Mucosa of gallbladder (tissue), 1 donor: ENCODE measurements around the gene DGCR8. TPM values are rescaled to one million over a fixed set of nuclear protein-coding genes. Genes with fewer than 3 reads are reported as not detected.

ENCODE experiments used
- DNase-seq: peaks from one replicate; pipeline ENCODE4 v3.0.0-alpha.2; 2020; ENCODE audit warnings: low spot score
- total RNA-seq: library from RNA; stranded (reverse); gene quantifications from one replicate; pipeline ENCODE4 v1.2.1, GENCODE V29; 2021
- donor health status: DM: no; HTN: no; CAD: no.

The DGCR8 gene
- total RNA-seq, 1 donor from 2014 or later, result 38.2 TPM

DNA sequence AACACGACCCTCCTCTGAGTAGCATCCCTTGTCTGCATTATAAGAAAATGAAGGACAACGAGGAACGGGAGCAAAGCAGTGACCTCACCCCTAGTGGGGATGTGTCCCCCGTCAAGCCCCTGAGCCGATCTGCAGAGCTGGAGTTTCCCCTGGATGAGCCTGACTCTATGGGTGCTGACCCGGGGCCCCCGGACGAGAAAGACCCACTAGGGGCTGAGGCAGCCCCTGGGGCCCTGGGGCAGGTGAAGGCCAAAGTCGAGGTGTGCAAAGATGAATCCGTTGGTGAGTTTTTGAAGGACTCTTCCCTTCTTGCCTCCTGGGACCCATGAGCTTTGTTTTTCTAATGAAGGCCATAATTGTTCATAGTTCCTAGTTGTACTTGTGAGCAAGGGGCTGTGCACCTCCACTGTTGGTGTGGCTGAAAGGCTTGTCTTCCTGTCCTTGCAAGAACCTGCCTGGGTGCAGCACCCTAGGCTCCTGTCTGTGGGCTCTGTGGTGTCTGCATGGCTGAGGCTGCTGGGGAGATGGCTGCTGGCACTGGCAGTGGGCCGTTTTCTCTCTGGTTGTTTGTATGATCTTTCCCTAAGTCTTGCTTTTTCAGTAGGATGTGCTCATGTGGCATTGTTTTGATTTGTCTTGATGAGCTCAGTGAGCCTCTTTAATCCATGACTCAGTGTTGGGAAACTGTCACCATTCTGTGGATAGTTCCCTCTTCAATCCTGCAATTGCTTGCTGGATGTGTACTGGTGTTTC, 10.1 kb downstream of the DGCR8 start:
- DNase-seq, result no peak

DNA sequence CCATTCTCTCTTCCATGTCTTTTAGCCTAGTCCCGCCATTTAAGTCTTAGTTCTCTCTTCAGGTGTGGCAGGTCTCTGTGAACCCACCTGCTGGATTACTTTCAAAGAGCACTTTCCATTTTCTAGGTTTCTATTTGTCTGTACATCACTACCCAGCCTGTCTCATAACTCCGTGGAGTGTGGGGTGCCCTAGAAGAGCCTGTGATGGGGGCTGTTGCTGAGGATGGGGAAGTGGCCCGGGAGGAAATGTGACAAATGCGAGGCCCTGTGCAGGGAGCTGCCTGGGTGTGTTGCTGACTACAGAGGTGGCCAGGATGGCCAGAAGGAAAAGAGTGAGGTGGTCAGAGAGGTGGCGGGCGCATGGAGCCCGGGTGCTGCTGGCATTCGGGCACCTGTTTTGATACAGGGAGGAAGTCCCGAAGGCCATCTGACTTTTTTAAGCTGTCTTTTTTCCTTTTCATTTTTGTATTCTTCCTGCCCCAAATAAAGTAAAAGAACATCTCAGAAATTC, 10.7 kb downstream of the DGCR8 start:
- no peak for DNase-seq

DNA sequence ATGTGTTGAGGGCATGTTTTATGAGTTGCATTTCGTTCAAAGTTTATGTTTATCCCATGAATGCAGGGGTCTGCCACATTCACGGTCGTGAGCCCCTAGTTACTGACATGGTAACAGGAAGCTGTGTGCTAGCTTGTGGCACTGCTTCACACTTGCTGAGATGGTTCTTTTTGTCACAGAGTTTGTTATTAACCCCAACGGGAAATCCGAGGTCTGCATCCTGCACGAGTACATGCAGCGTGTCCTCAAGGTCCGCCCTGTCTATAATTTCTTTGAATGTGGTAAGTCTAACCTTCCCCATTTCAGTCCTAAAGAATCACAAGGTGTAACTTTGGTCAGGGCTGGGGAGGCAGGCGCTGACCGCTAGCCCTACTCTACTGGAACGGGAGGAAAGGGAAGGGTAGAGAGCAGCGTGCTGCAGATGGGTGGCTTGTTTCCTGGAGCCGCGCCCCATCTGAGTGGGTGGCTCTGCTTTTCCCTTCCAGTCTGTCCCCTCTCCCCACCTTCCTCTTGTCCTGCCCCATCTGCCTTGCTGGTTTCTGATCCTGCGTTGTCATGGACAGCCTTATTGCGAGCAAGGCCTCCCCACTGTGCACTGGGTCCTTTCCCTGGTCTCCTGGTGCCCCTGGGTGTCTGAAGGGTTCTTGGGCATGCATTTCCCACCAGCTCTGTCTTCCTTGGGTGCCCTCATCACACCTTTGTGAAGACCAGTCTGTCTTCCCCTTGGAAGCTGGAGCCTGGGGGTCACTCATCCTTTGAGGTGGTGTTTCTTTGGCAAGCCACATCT, 11.8 kb downstream of the DGCR8 start:
- DNase-seq, result no peak

DNA sequence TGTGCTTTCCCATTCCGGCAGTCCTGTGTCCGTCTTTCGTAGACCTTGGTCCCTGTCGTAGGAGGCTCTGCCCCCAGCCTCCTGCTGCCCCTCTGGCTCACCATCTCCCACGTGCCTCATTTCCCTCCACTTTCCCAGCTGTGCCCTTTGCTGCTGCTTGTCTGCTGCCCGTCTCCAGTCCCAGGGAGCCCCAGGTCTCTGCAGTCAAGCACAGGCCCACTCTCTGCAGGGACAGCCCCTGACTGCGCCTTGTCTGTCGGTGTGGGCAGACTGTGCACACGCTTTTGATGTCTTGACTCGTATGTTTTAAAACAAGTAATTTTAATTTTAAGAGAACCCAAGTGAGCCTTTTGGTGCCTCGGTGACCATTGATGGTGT, 12.4 kb downstream of the DGCR8 start:
- no peak for DNase-seq

DNA sequence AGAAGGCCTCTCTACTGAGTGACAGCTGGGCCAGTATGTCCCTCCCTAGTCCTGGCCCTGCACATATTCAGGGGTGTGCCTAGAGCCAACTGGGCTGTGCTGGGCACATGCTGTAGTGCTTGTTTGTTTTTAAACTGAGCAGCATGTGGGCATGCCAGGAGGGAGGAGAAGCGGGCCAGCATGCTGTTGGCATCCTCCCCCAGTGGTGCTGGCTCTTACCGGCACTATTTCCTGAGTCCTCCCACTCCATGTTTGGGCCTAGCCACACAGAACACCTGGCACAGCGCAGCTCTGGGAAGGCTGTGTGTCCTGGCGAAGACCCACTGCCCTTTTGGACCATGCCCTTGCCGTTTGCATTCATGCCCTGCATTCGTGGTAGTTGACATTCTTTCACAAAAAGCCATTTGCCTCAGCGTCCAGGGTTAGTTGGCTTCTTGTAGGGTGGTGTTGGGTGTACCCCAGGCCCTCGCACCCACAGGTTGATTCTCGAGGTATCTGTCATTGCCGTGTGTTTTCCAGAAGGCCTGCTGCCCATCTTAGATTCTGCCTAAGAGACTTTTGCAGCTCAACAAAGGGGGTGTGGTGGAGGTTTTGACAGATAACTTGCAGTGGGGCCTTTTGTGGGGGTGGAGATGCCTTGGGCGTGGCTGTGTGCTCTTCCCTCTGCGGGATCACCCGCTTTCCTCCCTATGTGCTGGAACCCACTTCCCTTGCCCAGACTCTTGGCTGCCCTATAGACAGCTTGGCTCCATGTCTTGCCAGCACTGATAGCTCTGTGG, 13.6 kb downstream of the DGCR8 start:
- DNase-seq, result no peak

DNA sequence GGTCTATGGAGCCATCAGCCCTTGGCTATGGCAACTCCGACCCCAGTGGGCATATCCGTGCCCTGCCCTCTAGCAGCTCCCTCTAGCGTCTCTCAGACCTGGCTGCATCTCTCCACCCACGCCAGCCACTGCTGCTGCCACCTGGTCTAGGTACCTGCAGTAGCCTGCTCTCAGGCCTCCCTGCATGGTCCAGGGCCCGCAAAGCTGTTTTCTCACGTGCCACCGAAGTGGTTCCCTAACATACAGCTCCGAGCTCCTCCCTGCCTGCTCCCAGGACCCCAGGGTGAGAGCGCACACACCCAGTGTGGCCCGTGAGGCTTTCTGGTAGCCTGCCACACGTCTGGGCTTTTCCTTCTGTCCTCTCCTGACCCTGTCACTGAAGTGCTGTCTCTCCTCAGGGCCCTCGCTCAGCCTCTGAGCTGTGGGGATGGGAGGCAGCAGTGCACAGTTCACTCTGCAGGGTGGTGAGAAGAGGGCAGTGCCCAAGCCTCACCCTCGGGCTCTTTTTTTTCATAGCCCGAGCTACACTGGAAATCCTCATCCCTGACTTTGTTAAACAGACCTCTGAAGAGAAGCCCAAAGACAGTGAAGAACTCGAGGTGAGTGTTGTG, 14.3 kb downstream of the DGCR8 start:
- no peak for DNase-seq

DNA sequence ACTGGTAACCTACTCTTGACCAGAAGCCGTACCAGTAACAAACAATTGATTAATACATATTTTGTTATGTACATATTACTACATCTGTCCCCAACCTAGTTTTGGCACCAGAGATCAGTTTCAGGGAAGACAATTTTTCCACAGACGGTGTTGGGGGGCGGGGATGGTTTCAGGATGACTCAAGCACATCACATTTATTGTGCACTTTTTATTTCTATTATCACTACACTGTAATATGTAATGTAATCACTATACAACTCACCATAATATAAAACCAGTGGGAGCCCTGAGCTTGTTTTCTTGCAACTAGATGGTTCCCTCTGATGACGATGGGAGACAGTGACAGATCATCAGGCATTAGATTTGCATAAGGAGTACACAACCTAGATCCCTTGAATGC, 15.5 kb downstream of the DGCR8 start:
- no peak for DNase-seq

DNA sequence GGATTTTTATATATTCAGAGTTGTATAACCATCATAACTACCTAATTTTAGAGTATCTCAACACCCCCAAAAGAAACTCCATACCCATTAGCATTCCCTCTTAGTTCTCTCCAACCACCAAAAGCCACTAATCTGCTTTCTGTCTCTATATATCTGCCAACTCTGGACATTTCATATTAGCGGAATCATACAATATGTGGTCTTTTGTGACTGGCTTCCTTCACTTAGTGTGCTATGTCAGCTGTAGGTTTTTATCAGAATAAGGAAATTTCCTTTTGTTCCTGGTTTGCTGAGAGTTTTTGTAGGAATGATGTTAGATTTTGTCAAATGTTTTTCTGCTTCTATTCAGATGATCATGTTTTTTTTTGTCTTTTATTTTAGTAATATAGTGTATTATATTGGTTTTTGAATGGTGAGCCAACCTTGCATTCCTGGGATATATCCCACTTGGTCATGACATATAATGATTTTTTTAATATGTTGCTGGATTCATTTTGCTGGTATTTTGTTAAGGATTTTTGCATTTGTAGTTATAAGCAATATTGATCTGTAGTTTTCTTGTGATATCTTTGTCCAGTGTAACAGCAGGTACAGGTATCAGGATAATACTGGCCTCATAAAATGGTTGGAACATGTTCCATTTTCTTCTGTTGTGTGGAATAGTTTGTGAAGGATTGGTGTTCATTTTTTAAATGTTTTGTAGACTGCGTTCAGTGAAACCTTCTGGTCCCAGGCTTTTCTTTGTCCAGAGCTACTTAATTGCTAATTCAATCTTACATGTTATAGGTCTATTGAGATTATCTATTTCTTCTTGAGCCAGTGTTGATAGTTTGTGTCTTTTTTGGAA, 16.8 kb downstream of the DGCR8 start:
- DNase-seq, result no peak

DNA sequence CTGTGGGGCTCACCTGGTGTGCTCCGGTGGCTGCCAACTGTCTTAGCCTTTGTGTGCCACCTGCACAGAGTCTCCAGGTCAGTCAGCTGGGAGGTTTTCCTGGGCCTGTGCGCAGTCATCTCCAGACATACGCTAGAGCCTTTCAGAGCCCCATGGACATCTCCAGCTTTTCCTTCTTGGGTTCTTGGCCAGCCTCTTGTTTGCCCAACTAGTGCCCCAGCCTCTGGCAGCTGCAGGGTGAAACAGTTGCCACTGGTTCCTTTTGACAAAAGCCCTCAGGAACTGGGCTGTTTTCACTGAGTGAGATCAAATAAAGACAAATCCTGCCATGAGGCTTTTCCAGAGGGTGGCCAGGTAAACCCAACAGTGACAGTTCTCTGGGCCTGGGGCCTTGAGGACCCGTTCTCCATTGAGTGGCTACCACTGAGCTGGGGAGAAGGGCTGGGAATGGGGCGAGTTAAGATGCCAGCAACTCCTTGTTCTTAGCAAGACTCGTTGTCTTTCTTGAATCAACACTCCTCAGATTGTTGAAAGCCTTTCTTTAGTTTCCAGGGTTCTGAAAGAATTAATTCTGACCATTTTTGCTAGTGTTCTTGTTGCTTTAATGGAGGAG, 19.2 kb downstream of the DGCR8 start:
- no peak for DNase-seq

DNA sequence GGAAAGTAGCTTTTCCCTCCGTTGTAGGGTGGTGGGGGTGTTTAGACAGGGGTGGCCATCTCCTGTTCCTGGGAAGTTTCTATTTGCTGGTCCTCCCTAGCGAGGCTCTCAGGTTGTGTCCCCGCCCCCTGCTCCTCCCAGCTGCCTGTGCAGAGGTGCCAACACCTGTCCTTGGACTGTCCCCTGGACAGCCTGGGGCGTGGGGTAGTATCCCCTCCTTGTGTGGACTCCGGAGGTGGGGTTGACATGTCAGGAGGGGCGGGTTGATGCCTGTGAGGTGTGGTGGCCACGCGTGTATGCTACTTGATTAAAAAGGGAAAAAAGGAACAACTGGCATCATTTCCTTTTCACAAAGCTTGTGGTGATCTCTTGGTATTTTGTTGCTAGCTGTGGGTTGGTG, 21.6 kb downstream of the DGCR8 start:
- DNase-seq, result no peak

DNA sequence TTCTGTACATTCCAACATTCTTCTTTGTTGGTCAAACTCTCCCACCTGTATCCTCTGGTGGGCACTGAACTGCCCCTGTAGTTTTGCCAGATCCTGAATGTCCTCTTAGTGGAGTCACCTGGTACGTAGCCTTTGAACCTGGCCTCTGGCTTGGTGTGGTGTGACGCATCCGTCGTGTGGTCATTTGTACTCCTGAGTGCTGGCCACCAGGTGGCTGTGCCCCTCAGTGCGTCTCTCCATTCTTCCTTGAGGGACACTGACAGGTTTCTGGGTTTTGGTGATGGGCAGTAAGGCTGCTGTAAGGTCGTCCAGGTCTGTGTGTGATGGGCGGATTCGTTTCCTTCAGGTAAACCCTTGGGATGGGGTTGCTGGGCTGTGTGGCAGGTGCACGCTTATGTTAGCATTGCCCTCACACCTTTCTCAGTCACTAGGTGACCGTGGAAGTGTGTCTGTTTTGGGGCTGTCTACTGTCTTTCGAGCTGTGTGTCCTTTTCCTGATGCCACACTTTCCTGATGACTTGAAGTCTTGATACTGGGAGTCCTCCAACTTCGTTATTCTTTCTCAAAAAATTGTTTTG, 22.3 kb downstream of the DGCR8 start:
- no peak for DNase-seq

DNA sequence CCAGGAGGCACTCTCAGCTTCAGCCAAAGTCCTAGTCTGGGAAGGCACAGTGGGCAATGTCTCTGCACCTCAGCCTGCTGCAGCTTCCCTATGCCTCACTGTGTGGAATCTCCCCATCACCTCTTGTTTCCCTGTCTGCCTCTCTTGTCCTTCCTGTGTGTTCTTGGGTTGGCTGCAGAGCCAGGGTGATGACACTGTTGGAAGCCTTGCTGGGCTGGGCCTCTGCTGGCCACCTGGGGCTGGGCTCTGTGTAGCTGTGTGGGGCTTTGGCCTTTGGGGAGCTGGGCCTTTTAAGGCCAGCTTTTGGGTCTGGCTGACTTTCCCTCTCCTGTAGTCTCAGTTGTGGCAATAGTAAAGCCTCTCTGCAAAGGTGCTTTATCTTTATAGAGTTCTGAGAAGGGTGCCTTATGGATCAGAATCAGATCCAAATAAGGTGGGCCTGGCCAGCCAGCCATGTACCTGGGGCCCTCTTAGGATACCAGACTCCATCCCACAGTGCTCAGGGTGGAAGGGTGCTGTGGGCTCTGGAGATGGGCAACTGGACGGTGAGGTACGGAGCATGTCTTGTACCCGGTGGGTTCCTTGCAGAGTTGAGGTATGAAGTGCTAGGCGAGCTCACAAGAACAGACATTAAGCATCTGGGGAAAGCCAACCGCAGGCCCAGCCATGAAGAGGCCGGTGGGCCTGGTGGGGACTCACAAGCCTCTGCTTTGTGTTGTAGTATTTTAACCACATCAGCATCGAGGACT, 25.6 kb downstream of the DGCR8 start:
- DNase-seq, result no peak

DNA sequence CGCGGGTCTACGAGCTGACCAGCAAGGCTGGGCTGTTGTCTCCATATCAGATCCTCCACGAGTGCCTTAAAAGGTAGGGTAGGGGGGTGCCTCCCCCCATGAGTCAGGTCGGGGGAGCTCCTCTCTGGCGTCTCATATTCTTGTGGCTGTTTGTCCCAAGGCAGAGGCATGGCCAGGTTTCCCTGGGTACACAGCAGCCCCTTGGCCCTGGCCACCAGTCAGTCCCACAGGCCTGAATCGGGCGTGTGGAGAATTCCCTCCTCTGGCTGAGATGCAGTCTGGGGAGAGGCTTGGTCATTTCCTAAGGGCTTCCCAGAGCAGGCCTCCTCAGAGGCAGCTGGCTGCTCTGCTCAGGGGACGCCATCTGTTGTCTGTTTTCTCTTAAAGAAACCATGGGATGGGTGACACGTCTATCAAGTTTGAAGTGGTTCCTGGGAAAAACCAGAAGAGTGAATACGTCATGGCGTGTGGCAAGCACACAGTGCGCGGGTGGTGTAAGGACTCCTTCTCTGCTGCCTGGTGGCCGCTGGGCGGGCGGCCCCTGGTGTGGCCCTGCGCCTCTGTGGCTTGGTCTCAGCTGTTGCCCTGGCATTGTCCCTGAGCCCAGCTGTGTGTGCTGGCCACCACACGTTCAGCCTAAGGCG, 26.3 kb downstream of the DGCR8 start:
- DNase-seq, result no peak

DNA sequence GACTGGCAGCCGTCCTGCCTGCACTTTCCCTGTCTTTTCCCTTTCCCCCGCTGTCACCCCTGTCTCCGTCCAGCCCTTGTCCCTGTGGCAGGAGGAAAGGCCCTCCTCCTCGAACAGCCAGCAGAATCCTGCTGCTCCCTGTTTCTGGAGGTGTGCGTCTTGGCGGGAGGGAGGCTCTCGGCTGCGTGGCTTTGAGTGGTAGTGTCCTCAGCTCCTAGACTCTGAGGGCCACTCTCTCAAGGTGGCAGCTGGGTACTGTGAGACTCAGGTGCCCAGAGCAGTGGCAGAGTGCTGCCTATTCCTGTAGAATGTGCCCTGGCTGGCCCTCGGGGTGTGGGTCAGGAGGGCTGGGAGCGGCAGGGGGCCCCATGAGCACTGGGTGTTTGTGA, 26.8 kb downstream of the DGCR8 start:
- no peak for DNase-seq

DNA sequence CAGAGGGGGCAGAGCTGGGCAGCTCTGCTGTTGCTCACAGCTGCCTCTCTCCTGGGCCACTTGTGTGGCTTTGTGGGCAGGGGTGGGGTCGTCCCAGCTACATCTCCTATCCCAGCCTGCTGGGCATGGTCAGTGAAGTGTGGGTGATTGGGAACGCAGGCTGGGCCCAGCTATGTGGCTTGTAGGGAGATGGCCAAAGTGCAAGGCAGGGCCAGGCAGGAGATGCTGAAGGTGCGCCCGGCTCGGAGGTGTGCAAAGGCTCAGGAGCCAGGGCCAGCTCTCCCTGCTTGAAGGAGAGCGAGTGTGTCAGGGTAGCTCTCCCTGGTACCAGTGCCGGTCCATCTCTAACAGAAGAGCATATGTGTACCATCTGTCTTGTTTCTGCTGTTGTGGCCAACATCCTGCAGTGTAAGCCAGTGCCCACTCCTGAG, 27.4 kb downstream of the DGCR8 start:
- no peak for DNase-seq

DNA sequence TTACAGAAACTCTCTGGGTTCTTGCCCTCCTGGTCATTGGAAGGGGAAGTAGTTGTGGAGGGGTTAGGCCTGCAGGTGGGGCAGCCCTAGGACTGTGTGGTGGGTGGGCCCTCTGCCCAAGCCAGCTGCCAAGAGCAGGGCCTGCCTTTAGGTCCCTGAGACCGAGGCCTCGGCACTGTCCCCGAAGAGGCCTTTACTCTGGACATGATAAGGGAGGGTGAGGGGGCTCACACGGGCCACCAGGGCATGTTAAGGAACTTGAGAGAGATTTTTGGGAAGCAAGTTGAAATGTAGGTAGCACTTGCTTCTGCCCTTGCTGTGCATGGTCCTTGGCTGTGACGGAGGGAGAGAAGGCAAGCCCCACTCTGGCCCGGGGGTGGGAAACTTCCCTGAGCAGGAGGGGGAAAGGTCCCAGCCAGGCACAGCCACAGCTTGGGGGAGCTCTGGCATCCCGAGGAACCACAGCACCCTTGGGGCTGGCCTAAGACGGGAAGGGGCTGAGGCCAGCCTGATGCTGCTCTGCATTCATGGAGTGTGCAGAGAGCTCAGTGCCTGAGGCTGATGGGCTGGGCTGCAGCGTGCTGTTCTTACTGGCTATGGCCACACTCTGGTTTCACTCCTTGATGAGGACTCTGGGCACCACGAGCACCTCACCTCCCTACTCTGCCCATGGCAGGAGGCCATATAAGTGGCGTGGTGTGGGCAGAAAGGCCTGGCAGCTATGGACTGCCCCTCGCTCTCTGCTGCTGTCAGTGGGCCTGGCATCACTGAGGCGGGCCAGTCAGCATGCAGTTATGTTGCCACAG, 28.1 kb downstream of the DGCR8 start:
- DNase-seq, result no peak

DNA sequence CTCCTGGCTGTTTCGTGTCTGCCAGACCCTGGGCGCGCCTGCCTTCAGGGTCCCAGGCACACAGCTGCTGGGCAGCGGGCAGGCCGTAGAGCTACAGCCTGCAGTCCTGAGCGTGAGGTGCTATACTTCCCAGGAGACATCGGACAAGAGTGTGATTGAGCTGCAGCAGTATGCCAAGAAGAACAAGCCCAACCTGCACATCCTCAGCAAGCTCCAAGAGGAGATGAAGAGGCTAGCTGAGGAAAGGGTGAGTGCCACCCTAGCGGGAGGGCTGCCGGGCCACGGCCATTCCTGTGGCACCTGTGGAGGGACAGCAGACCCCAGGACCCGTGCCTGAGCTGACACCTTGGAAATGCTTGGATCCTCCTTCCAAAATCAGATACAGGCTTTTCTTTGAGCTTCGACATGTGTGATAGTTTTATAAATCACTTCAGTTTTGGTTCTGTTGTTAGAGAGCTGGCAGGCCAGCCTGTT, 28.8 kb downstream of the DGCR8 start:
- no peak for DNase-seq
